GM23338 (cell line): Measurements from ENCODE around the gene CFAP92. TPM values are rescaled to one million over a fixed set of nuclear protein-coding genes. Genes with fewer than 3 reads are reported as not detected.

Experiments
- ATAC-seq: fragments of 200-7000 bp; cut with Tn5 transposase; 3 replicates; pipeline ENCODE4 v1.9.1; 2020
- DNase-seq: peaks from one replicate; pipeline ENCODE4 v3.0.0-alpha.2; 2015; ENCODE audit warnings: low spot score
- H2AFZ ChIP-seq: fragments of 200-600 bp; sonication (generic); 2 replicates; pipeline ENCODE4 v1.8.0; 2016; ENCODE audit warnings: antibody characterized with exemption, mild to moderate bottlenecking, moderate library complexity
- H3F3A ChIP-seq: fragments of 200-600 bp; sonication (generic); replicated peaks from 2 replicates; pipeline ENCODE4 v1.8.0; 2017; ENCODE audit warnings: antibody characterized with exemption, mixed run types, low read depth
- H3K27ac ChIP-seq: fragments of 200-600 bp; sonication (generic); 2 replicates; pipeline ENCODE4 v1.6.1; 2016; ENCODE audit warnings: low read depth
- H3K27me3 ChIP-seq: fragments of 200-600 bp; sonication (generic); 2 replicates; pipeline ENCODE4 v1.8.0; 2016; ENCODE audit warnings: mild to moderate bottlenecking, mixed run types, moderate library complexity; ENCODE audit not compliant: insufficient read depth
- H3K36me3 ChIP-seq: fragments of 200-600 bp; sonication (generic); 2 replicates; pipeline ENCODE4 v1.8.0; 2016; ENCODE audit warnings: mild to moderate bottlenecking; ENCODE audit not compliant: insufficient read depth
- H3K4me1 ChIP-seq: fragments of 200-600 bp; sonication (generic); 2 replicates; pipeline ENCODE4 v1.8.0; 2016; ENCODE audit warnings: mild to moderate bottlenecking, moderate library complexity; ENCODE audit not compliant: insufficient read depth
- H3K4me2 ChIP-seq: fragments of 200-600 bp; sonication (generic); 2 replicates; pipeline ENCODE4 v1.7.1; 2017; ENCODE audit warnings: mixed run types
- H3K4me3 ChIP-seq: fragments of 200-600 bp; sonication (generic); 2 replicates; pipeline ENCODE4 v1.6.1; 2016; ENCODE audit warnings: mixed run types
- H3K79me2 ChIP-seq: fragments of 200-600 bp; sonication (generic); replicated peaks from 2 replicates; pipeline ENCODE4 v1.8.0; 2017; ENCODE audit warnings: mild to moderate bottlenecking; ENCODE audit not compliant: insufficient read depth
- H3K9me2 ChIP-seq: fragments of 200-600 bp; sonication (generic); 2 replicates; pipeline ENCODE4 v1.8.0; 2017; ENCODE audit not compliant: insufficient read depth
- H4K20me1 ChIP-seq: fragments of 200-600 bp; sonication (generic); replicated peaks from 2 replicates; pipeline ENCODE4 v1.8.0; 2017; ENCODE audit warnings: mild to moderate bottlenecking; ENCODE audit not compliant: insufficient read depth
- H3K27ac Mint-ChIP-seq: 2 replicates; pipeline ENCODE4 v1.8.0; 2020; ENCODE audit warnings: inconsistent platforms, mild to moderate bottlenecking, moderate library complexity, mixed read lengths
- H3K27me3 Mint-ChIP-seq: 3 replicates; pipeline ENCODE4 v1.8.0; 2022; ENCODE audit warnings: low read depth, mild to moderate bottlenecking, moderate library complexity, mixed read lengths, inconsistent platforms; ENCODE audit not compliant: insufficient read depth, poor library complexity
- H3K36me3 Mint-ChIP-seq: 3 replicates; pipeline ENCODE4 v1.8.0; 2021; ENCODE audit warnings: low read depth, mild to moderate bottlenecking, inconsistent platforms, moderate library complexity, mixed read lengths
- H3K4me1 Mint-ChIP-seq: 3 replicates; pipeline ENCODE4 v1.8.0; 2020; ENCODE audit warnings: mild to moderate bottlenecking, inconsistent platforms, mixed read lengths
- H3K4me3 Mint-ChIP-seq: 3 replicates; pipeline ENCODE4 v1.8.0; 2021; ENCODE audit warnings: moderate library complexity, mild to moderate bottlenecking, inconsistent platforms, mixed read lengths
- H3K9me3 Mint-ChIP-seq: 3 replicates; pipeline ENCODE4 v1.8.0; 2020; ENCODE audit warnings: moderate library complexity, mild to moderate bottlenecking, inconsistent platforms, mixed read lengths
- CREB1 ChIP-seq: fragments of 250-450 bp; sonication (Bioruptor Pico); IDR thresholded peaks from 2 replicates; pipeline ENCODE4 v1.5.0; 2020; ENCODE audit warnings: low read depth, mild to moderate bottlenecking, moderate library complexity
- CTCF ChIP-seq, 2 experiments: fragments of 200-600 bp in 1 of 2; sonication (generic) in 1 of 2; conservative IDR thresholded peaks; 2 replicates each; pipeline versions ENCODE4 v1.5.1 to v1.6.1; 2016 to 2017; ENCODE audit warnings: antibody characterized with exemption in 2 of 2, low read depth in 2 of 2, mild to moderate bottlenecking in 2 of 2, moderate library complexity in 1 of 2
- EZH2 ChIP-seq: fragments of 200-600 bp; sonication (generic); IDR thresholded peaks from one replicate; pipeline ENCODE4 v1.8.0; 2017; ENCODE audit warnings: antibody characterized with exemption, mild to moderate bottlenecking, low read depth; ENCODE audit not compliant: unreplicated experiment
- EZH2phosphoT487 ChIP-seq: fragments of 200-600 bp; sonication (generic); IDR thresholded peaks from one replicate; pipeline ENCODE4 v1.8.1; 2018; ENCODE audit warnings: antibody characterized with exemption; ENCODE audit not compliant: unreplicated experiment
- NANOG ChIP-seq: IDR thresholded peaks from 2 replicates; pipeline ENCODE4 v1.6.1; 2016; ENCODE audit warnings: antibody characterized with exemption, borderline replicate concordance
- STAT1 ChIP-seq: IDR thresholded peaks from one replicate; pipeline ENCODE4 v1.6.1; 2016; ENCODE audit warnings: antibody characterized with exemption; ENCODE audit not compliant: unreplicated experiment
- ZNF114 ChIP-seq: fragments of 250-450 bp; sonication (Bioruptor Pico); IDR thresholded peaks from 2 replicates; pipeline ENCODE4 v1.5.0; 2020; ENCODE audit warnings: mild to moderate bottlenecking, moderate library complexity
- ZNF331 ChIP-seq: fragments of 250-450 bp; sonication (Bioruptor Pico); IDR thresholded peaks from 2 replicates; pipeline ENCODE4 v1.5.0; 2020; ENCODE audit warnings: low read depth, mild to moderate bottlenecking, moderate library complexity
- polyA plus RNA-seq: library from polyadenylated mRNA; unstranded; fragments of >200 nt; fragmentation: Nextera tagmentation; extraction: Ambion mirVana; gene quantifications from 2 replicates; pipeline ENCODE4 v1.2.1, GENCODE V29; 2016
- total RNA-seq: library from RNA; depleted of rRNA; stranded (reverse); fragments of >200 nt; shearing (Covaris generic); gene quantifications from 2 replicates; pipeline ENCODE4 v1.2.3, GENCODE V29; 2014
- TF ChIP-seq, protein P1 (sequence below): IDR thresholded peaks from one replicate; pipeline ENCODE4 v1.6.1; 2018; ENCODE audit warnings: antibody characterized with exemption; ENCODE audit not compliant: unreplicated experiment
- TF ChIP-seq, protein P2 (sequence below): IDR thresholded peaks from 2 replicates; pipeline ENCODE4 v1.6.1; 2016; ENCODE audit warnings: antibody characterized with exemption

CFAP92 gene
- total and polyA plus RNA-seq, 2 experiments from 2014 or later = 1.6 to 2.3 TPM

DNA sequence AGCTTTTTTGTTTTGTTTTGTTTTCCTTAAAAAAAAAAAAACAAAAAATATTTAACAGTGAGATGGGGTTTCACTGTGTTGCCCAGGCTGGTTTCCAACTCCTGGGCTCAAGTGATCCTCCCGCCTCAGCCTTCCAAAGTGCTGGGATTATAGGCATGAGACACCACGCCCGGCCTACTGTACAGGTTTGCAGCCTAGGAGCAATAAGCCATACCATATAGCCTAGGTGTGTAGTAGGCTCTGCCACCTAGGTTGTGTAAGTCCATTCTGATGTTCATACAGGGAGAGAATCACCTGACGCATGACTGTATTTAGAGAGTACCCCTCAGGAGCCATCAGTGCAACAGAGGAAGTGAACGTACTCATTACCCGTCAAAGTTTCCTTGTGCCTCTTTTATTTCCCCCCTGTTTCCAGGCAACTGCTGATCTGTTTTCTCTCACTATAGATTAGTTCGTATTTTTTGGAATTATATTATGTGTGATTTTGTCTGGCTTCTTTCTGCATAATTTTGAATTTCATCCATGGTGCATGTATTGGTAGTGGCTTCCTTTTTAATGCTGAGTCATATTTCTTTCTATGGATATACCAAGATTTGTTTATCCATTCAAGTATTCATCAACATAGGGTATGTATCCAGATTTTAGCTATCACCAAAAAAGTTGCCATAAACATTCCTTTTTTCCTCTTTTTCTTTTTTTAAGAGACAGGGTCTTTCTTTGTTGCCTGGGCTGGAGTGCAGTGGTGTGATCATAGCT lies 104.6 kb downstream of the CFAP92 start:
- Histone ChIP-seq H3F3A (no peaks in the 10 kb centered on the region), H3K4me1 (no peaks in the 10 kb centered on the region), H2AFZ (no peak overlapping the region), H4K20me1 (no peaks in the 10 kb centered on the region; the same call in none of the 2 replicates), H3K9me2 (no peaks in the 10 kb centered on the region), H3K4me3 (no peak overlapping the region), H3K36me3 (peaks cover 8% of the 10 kb centered on the region), H3K79me2 (0 out of 2 replicates have a peak, but pooled peaks cover under 1% of the 10 kb centered on the region), H3K27ac (no peak overlapping the region), H3K4me2 (no peak overlapping the region), H3K27me3 (no peaks in the 10 kb centered on the region)
- TF ChIP-seq, protein P1, sequence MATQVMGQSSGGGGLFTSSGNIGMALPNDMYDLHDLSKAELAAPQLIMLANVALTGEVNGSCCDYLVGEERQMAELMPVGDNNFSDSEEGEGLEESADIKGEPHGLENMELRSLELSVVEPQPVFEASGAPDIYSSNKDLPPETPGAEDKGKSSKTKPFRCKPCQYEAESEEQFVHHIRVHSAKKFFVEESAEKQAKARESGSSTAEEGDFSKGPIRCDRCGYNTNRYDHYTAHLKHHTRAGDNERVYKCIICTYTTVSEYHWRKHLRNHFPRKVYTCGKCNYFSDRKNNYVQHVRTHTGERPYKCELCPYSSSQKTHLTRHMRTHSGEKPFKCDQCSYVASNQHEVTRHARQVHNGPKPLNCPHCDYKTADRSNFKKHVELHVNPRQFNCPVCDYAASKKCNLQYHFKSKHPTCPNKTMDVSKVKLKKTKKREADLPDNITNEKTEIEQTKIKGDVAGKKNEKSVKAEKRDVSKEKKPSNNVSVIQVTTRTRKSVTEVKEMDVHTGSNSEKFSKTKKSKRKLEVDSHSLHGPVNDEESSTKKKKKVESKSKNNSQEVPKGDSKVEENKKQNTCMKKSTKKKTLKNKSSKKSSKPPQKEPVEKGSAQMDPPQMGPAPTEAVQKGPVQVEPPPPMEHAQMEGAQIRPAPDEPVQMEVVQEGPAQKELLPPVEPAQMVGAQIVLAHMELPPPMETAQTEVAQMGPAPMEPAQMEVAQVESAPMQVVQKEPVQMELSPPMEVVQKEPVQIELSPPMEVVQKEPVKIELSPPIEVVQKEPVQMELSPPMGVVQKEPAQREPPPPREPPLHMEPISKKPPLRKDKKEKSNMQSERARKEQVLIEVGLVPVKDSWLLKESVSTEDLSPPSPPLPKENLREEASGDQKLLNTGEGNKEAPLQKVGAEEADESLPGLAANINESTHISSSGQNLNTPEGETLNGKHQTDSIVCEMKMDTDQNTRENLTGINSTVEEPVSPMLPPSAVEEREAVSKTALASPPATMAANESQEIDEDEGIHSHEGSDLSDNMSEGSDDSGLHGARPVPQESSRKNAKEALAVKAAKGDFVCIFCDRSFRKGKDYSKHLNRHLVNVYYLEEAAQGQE = no peak
- TF ChIP-seq, protein P2, sequence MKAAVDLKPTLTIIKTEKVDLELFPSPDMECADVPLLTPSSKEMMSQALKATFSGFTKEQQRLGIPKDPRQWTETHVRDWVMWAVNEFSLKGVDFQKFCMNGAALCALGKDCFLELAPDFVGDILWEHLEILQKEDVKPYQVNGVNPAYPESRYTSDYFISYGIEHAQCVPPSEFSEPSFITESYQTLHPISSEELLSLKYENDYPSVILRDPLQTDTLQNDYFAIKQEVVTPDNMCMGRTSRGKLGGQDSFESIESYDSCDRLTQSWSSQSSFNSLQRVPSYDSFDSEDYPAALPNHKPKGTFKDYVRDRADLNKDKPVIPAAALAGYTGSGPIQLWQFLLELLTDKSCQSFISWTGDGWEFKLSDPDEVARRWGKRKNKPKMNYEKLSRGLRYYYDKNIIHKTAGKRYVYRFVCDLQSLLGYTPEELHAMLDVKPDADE = no peak
- TF ChIP-seq CREB1 (CRISPR knock-in tag) (no peak), EZH2 (no peak)
- Mint-ChIP-seq H3K36me3 (peaks cover 20% of the 10 kb centered on the region), H3K27me3 (peaks cover 4% of the 10 kb centered on the region), H3K4me1 (no peaks in the 10 kb centered on the region), H3K27ac (no peak overlapping the region), H3K9me3 (no peaks in the 10 kb centered on the region), H3K4me3 (no peak overlapping the region)
- DNase-seq (no peak), ATAC-seq (no peak)

- Mint-ChIP-seq H3K9me3 (no peaks in the 10 kb centered on the region), H3K4me3 (no peak overlapping the region), H3K4me1 (peaks cover 9% of the 10 kb centered on the region), H3K27me3 (peaks cover 2% of the 10 kb centered on the region), H3K27ac (no peak overlapping the region), H3K36me3 (peaks cover 16% of the 10 kb centered on the region)
- Histone ChIP-seq H3F3A (no peaks in the 10 kb centered on the region), H3K9me2 (no peaks in the 10 kb centered on the region), H2AFZ (no peak overlapping the region), H4K20me1 (no peaks in the 10 kb centered on the region; the same call in 1 of the 2 replicates), H3K4me1 (peaks cover 9% of the 10 kb centered on the region; the same call in 1 of the 2 replicates), H3K27me3 (no peaks in the 10 kb centered on the region), H3K4me3 (no peak overlapping the region), H3K79me2 (peaks cover 38% of the 10 kb centered on the region), H3K36me3 (peaks cover 8% of the 10 kb centered on the region), H3K27ac (no peak overlapping the region), H3K4me2 (no peak overlapping the region)
- no peak for ATAC-seq
- DNase-seq = no peak
- TF ChIP-seq ZNF114 (CRISPR knock-in tag) (no peak), NANOG (no peak), EZH2phosphoT487 (no peak), STAT1 (no peak), EZH2 (no peak), ZNF331 (CRISPR knock-in tag) (no peak), CREB1 (CRISPR knock-in tag) (no peak), CTCF (conservative IDR thresholded peaks at IDR 0.05; ENCODE audit: low read depth in 2 of 2) (no peak)
- TF ChIP-seq, protein P2 = no peak
- TF ChIP-seq, protein P1 = no peak
Observed at GRCh38 chr3:128884992-128885391, 108.9 kb downstream of the CFAP92 start.
